Measurements from ENCODE around the gene ZBTB34. TPM values are rescaled to one million over a fixed set of nuclear protein-coding genes. Genes with fewer than 3 reads are reported as not detected.
A peak's percentile ranks its signal among the peaks of the same experiment; 100 is the strongest.

ZBTB34 gene
- total and polyA plus RNA-seq, 4 donors = 1.1 to 9.5 (median 3.4) TPM

- TF ChIP-seq NR2F2 (IDR thresholded peaks at IDR 0.05) (no peak), JUND (IDR thresholded peaks at IDR 0.05) (no peak)
Observed at GRCh38 chr9:126882746-126883145, 22.3 kb downstream of the ZBTB34 start (continued).

GRCh38 chr9:126883636-126884035 lies 23.2 kb downstream of the ZBTB34 start:
- Histone ChIP-seq H3K4me3 (ENCODE audit: low read depth in 1 of 3, low read length in 3 of 3) (no peak overlapping the region), H3K9ac (ENCODE audit: low read depth in 1 of 2, low read length in 2 of 2) (no peak overlapping the region), H3K4me1 (ENCODE audit: control insufficient read depth in 4 of 4, insufficient read depth in 4 of 4, low read length in 3 of 4) (peaks cover 0 to 10% (median 4%) of the 10 kb centered on the region in 4 donors), H3K9me3 (ENCODE audit: control insufficient read depth in 4 of 4, low read length in 3 of 4) (no peaks in the 10 kb centered on the region), H3K27me3 (ENCODE audit: control insufficient read depth in 4 of 4, insufficient read depth in 4 of 4, low read length in 3 of 4) (no peaks in the 10 kb centered on the region), H3K36me3 (ENCODE audit: control insufficient read depth in 4 of 4, insufficient read depth in 3 of 4, low read depth in 1 of 4, low read length in 3 of 4) (peaks cover 5 to 19% (median 13%) of the 10 kb centered on the region in 4 donors), H3K27ac (ENCODE audit: low read depth in 1 of 2, low read length in 2 of 2) (no peak overlapping the region)
- 94% methylated on average over 15 of the region's 15 CpGs for WGBS
- no peak for TF ChIP-seq FOXA1 (IDR thresholded peaks at IDR 0.05)
- TF ChIP-seq RAD21 (IDR thresholded peaks at IDR 0.05) = no peak
- no peak for TF ChIP-seq YY1 (IDR thresholded peaks at IDR 0.05)
- no peak for TF ChIP-seq TAF1 (conservative IDR thresholded peaks at IDR 0.05)
- TF ChIP-seq GABPA (IDR thresholded peaks at IDR 0.05 in 1 of 2, conservative IDR thresholded peaks at IDR 0.05 in 1 of 2) = no peak
- no peak for TF ChIP-seq HNF4A (conservative IDR thresholded peaks at IDR 0.05)
- TF ChIP-seq MAX (IDR thresholded peaks at IDR 0.05) = no peak
- TF ChIP-seq JUND (IDR thresholded peaks at IDR 0.05) = no peak
- TF ChIP-seq REST (IDR thresholded peaks at IDR 0.05) = no peak
- TF ChIP-seq NR2F2 (IDR thresholded peaks at IDR 0.05) = no peak
- TF ChIP-seq RXRA (IDR thresholded peaks at IDR 0.05) = no peak
- no peak for TF ChIP-seq ZBTB33 (IDR thresholded peaks at IDR 0.05)
- TF ChIP-seq, protein P1, sequence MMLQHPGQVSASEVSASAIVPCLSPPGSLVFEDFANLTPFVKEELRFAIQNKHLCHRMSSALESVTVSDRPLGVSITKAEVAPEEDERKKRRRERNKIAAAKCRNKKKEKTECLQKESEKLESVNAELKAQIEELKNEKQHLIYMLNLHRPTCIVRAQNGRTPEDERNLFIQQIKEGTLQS (IDR thresholded peaks at IDR 0.05) = no peak
- no peak for TF ChIP-seq FOXA2 (IDR thresholded peaks at IDR 0.05)
- no peak for DNase-seq (ENCODE audit: low spot score)

DNA sequence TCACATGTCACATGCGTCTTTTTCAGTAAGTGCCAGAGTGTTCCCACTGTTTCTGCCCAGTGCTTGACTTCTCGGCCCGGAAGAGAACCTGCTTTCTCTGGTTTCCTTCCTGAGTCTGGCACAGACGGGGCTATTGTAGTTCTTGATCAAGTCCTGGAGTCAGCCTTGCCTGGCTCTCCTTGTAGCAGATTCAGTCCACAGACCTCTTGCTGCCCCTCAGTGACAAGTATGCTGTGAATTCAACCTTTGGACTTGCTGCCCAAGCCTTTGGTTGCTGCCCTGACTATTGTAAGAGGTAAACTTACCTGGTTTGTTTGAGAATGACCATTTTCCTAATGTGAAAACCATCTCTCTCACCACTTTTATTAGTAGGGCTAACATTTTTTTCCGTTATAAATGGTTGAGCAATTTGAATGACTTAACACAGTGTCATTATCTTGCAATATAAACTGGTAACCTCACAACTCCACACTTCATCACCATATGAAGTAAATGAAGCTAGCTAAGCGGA lies 24.7 kb downstream of the ZBTB34 start:
- Histone ChIP-seq H3K27me3 (ENCODE audit: control insufficient read depth in 4 of 4, insufficient read depth in 4 of 4, low read length in 3 of 4) (no peaks in the 10 kb centered on the region), H3K9me3 (ENCODE audit: control insufficient read depth in 4 of 4, low read length in 3 of 4) (no peaks in the 10 kb centered on the region), H3K36me3 (ENCODE audit: control insufficient read depth in 4 of 4, insufficient read depth in 3 of 4, low read depth in 1 of 4, low read length in 3 of 4) (peaks cover under 1 to 9% (median 9%) of the 10 kb centered on the region in 4 donors), H3K27ac (ENCODE audit: low read depth in 1 of 2, low read length in 2 of 2) (peak overlapping the region in 1 of 2 donors; percentile 47), H3K4me3 (ENCODE audit: low read depth in 1 of 3, low read length in 3 of 3) (no peak overlapping the region), H3K9ac (ENCODE audit: low read depth in 1 of 2, low read length in 2 of 2) (no peak overlapping the region), H3K4me1 (ENCODE audit: control insufficient read depth in 4 of 4, insufficient read depth in 4 of 4, low read length in 3 of 4) (peaks cover 0 to 10% (median 4%) of the 10 kb centered on the region in 4 donors)
- WGBS = 74% methylated on average over 6 of the region's 6 CpGs
- no peak for TF ChIP-seq NR2F2 (IDR thresholded peaks at IDR 0.05)
- TF ChIP-seq REST (IDR thresholded peaks at IDR 0.05) = no peak
- peak; percentile 68 to 79 for TF ChIP-seq HNF4A (conservative IDR thresholded peaks at IDR 0.05)
- no peak for TF ChIP-seq MAX (IDR thresholded peaks at IDR 0.05)
- TF ChIP-seq HNF4G (IDR thresholded peaks at IDR 0.05) = peak; percentile 58
- TF ChIP-seq SP1 (IDR thresholded peaks at IDR 0.05) = peak; percentile 59
- TF ChIP-seq, protein P2, sequence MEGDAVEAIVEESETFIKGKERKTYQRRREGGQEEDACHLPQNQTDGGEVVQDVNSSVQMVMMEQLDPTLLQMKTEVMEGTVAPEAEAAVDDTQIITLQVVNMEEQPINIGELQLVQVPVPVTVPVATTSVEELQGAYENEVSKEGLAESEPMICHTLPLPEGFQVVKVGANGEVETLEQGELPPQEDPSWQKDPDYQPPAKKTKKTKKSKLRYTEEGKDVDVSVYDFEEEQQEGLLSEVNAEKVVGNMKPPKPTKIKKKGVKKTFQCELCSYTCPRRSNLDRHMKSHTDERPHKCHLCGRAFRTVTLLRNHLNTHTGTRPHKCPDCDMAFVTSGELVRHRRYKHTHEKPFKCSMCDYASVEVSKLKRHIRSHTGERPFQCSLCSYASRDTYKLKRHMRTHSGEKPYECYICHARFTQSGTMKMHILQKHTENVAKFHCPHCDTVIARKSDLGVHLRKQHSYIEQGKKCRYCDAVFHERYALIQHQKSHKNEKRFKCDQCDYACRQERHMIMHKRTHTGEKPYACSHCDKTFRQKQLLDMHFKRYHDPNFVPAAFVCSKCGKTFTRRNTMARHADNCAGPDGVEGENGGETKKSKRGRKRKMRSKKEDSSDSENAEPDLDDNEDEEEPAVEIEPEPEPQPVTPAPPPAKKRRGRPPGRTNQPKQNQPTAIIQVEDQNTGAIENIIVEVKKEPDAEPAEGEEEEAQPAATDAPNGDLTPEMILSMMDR (IDR thresholded peaks at IDR 0.05; ENCODE audit: low read depth, low read length, missing input control) = no peak
- DNase-seq (ENCODE audit: low spot score) = no peak
